Neural progenitor cell (in vitro differentiated cells): ENCODE results near the gene SLX9. TPM values are rescaled to one million over a fixed set of nuclear protein-coding genes. Genes with fewer than 3 reads are reported as not detected.
A peak's percentile ranks its signal among the peaks of the same experiment; 100 is the strongest.

Experiments used
- DNase-seq: peaks from one replicate; pipeline ENCODE4 v3.0.0-alpha.2; 2016; ENCODE audit warnings: low spot score
- H2AFZ ChIP-seq: fragments of 200-600 bp; sonication (generic); replicated peaks from 2 replicates; pipeline ENCODE4 v1.6.1; 2016; ENCODE audit warnings: antibody characterized with exemption
- H3F3A ChIP-seq: fragments of 200-600 bp; sonication (generic); 2 replicates; pipeline ENCODE4 v1.6.1; 2016; ENCODE audit warnings: antibody characterized with exemption, low read depth
- H3K27ac ChIP-seq: fragments of 200-600 bp; sonication (generic); 2 replicates; pipeline ENCODE4 v1.5.1; 2016; ENCODE audit warnings: mild to moderate bottlenecking
- H3K27me3 ChIP-seq: fragments of 200-600 bp; sonication (generic); 2 replicates; pipeline ENCODE4 v1.6.1; 2016; ENCODE audit warnings: mild to moderate bottlenecking, moderate library complexity
- H3K36me3 ChIP-seq: fragments of 200-600 bp; sonication (generic); 2 replicates; pipeline ENCODE4 v1.5.1; 2016
- H3K4me1 ChIP-seq: fragments of 200-600 bp; sonication (generic); 2 replicates; pipeline ENCODE4 v1.6.1; 2016; ENCODE audit warnings: mixed run types
- H3K4me2 ChIP-seq: fragments of 200-600 bp; sonication (generic); 2 replicates; pipeline ENCODE4 v1.6.1; 2016
- H3K4me3 ChIP-seq: fragments of 200-600 bp; sonication (generic); 2 replicates; pipeline ENCODE4 v1.5.1; 2016
- H3K79me2 ChIP-seq: fragments of 200-600 bp; sonication (generic); 2 replicates; pipeline ENCODE4 v1.6.1; 2016; ENCODE audit warnings: low read depth
- H3K9ac ChIP-seq: fragments of 200-600 bp; sonication (generic); 2 replicates; pipeline ENCODE4 v1.6.1; 2016
- H3K9me3 ChIP-seq: fragments of 200-600 bp; sonication (generic); 2 replicates; pipeline ENCODE4 v1.5.1; 2016; ENCODE audit warnings: low read depth
- H4K20me1 ChIP-seq: fragments of 200-600 bp; sonication (generic); 2 replicates; pipeline ENCODE4 v1.6.1; 2016; ENCODE audit warnings: low read depth
- H3K27ac Mint-ChIP-seq: 3 replicates; pipeline ENCODE4 v1.8.0; 2021; ENCODE audit warnings: mixed read lengths
- H3K27me3 Mint-ChIP-seq: 2 replicates; pipeline ENCODE4 v1.8.0; 2022; ENCODE audit warnings: low read depth, mild to moderate bottlenecking, inconsistent platforms, moderate library complexity, mixed read lengths; ENCODE audit not compliant: insufficient read depth
- H3K36me3 Mint-ChIP-seq: 3 replicates; pipeline ENCODE4 v1.8.0; 2021; ENCODE audit warnings: mixed read lengths
- H3K4me1 Mint-ChIP-seq: 3 replicates; pipeline ENCODE4 v1.8.0; 2021; ENCODE audit warnings: mixed read lengths
- H3K4me3 Mint-ChIP-seq: 3 replicates; pipeline ENCODE4 v1.8.0; 2021; ENCODE audit warnings: mild to moderate bottlenecking, moderate library complexity, mixed read lengths
- H3K9me3 Mint-ChIP-seq: 3 replicates; pipeline ENCODE4 v1.8.0; 2020; ENCODE audit warnings: mixed read lengths
- CTCF ChIP-seq: fragments of 200-600 bp; sonication (generic); IDR thresholded peaks from 2 replicates; pipeline ENCODE4 v1.5.1; 2017; ENCODE audit warnings: antibody characterized with exemption, mild to moderate bottlenecking
- EZH2 ChIP-seq: fragments of 200-600 bp; sonication (generic); IDR thresholded peaks from 2 replicates; pipeline ENCODE4 v1.6.1; 2017; ENCODE audit warnings: antibody characterized with exemption, mild to moderate bottlenecking, moderate library complexity
- EZH2phosphoT487 ChIP-seq: fragments of 200-600 bp; sonication (generic); IDR thresholded peaks from 2 replicates; pipeline ENCODE4 v1.6.1; 2017; ENCODE audit warnings: antibody characterized with exemption
- total RNA-seq: library from RNA; depleted of rRNA; stranded (reverse); fragments of >200 nt; gene quantifications from 2 replicates; pipeline ENCODE4 v1.2.3, GENCODE V29; 2015; ENCODE audit warnings: low replicate concordance

The SLX9 gene
- total RNA-seq, 1 donor from 2014 or later: 4.7 TPM

- Mint-ChIP-seq H3K4me3 (peak overlapping the region; percentile 75), H3K36me3 (peaks cover 2% of the 10 kb centered on the region), H3K4me1 (peaks cover 35% of the 10 kb centered on the region), H3K27me3 (peaks cover 39% of the 10 kb centered on the region), H3K27ac (no peak overlapping the region), H3K9me3 (no peaks in the 10 kb centered on the region)
- no peak overlapping the region for H3K9ac ChIP-seq
- H3K36me3 ChIP-seq: no peaks in the 10 kb centered on the region
- H3K4me3 ChIP-seq: peak overlapping the region; percentile 47
- peaks cover 21% of the 10 kb centered on the region for H3K4me1 ChIP-seq
- no peak for DNase-seq
- TF ChIP-seq EZH2: no peak
- TF ChIP-seq CTCF: no peak
- H3F3A ChIP-seq: no peaks in the 10 kb centered on the region
- H3K27me3 ChIP-seq: peaks cover 87% of the 10 kb centered on the region
- H3K4me2 ChIP-seq: peak overlapping the region; percentile 90
- no peak overlapping the region for H2AFZ ChIP-seq
- H4K20me1 ChIP-seq: peaks cover 11% of the 10 kb centered on the region
- H3K9me3 ChIP-seq: no peaks in the 10 kb centered on the region
- no peaks in the 10 kb centered on the region for H3K79me2 ChIP-seq
- H3K27ac ChIP-seq: no peak overlapping the region
Observed at GRCh38 chr21:44931137-44931500, 8.7 kb upstream of the SLX9 start.

DNA sequence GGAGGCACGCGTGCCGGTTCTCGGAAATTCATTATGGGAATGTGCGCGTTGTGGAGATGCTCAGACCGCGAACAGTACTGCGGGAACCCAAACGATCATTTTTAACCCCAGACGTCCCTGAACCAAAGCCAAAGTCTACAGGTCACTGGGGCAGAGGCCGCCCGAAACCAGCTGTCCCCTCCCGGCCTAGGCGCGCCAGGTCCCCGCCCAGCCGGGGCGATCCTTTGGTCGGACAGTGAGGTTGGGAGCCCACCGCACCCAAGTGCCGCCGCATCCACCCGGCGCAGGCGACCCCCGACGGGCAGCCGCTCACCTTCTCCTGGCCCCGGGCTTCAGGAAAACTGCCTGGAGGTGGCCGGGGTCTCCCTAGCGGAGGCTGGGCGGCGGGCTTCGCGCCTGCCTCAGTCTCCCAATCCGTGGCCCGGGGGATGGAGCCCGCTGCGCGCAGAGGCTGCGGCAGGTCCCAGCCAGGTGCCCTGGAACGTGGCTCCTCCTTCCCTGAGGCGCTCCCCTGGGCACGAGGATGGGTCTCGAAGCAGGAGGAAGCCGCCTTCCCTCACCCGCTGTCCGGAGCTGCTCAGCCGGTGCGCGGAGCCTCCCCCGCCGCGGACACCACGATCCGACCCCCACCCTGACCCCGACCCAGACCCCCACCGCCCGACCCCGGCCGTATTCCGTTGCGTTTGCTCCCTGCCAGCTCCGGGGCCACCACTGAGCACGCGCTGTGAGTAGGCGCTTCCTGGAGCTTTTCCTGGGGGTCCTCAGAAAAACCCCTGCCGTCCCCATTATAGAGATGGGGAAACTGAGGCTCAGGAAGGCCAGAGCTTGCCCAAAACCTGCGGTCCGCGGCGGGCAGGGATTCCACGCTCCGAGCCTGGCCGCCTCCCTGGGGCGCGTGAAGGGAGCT is 8.1 kb upstream of the SLX9 start:
- no peak for DNase-seq
- Histone ChIP-seq H3K4me1 (peaks cover 21% of the 10 kb centered on the region), H3K27me3 (peaks cover 81% of the 10 kb centered on the region), H4K20me1 (peaks cover 11% of the 10 kb centered on the region), H2AFZ (no peak overlapping the region), H3K79me2 (no peaks in the 10 kb centered on the region), H3K4me2 (peak overlapping the region; percentile 90), H3K9me3 (no peaks in the 10 kb centered on the region), H3K36me3 (no peaks in the 10 kb centered on the region), H3K9ac (no peak overlapping the region), H3K27ac (no peak overlapping the region), H3K4me3 (peak overlapping the region; percentile 47), H3F3A (no peaks in the 10 kb centered on the region)
- no peaks in the 10 kb centered on the region for H3K9me3 Mint-ChIP-seq
- H3K4me1 Mint-ChIP-seq: peaks cover 31% of the 10 kb centered on the region
- H3K27me3 Mint-ChIP-seq: peaks cover 39% of the 10 kb centered on the region
- H3K36me3 Mint-ChIP-seq: peaks cover 2% of the 10 kb centered on the region
- H3K27ac Mint-ChIP-seq: no peak overlapping the region
- peak; percentile 98 for TF ChIP-seq EZH2phosphoT487
- peak; percentile 99 for TF ChIP-seq EZH2
- no peak for TF ChIP-seq CTCF
- H3K4me3 Mint-ChIP-seq: peak overlapping the region; percentile 75

- peaks cover 14% of the 10 kb centered on the region for H3K4me1 ChIP-seq
- Mint-ChIP-seq H3K9me3 (no peaks in the 10 kb centered on the region), H3K36me3 (peaks cover 2% of the 10 kb centered on the region), H3K4me3 (no peak overlapping the region), H3K4me1 (peaks cover 24% of the 10 kb centered on the region), H3K27ac (no peak overlapping the region), H3K27me3 (peaks cover 42% of the 10 kb centered on the region)
- no peak overlapping the region for H3K9ac ChIP-seq
- no peaks in the 10 kb centered on the region for H3K9me3 ChIP-seq
- peak; percentile 57 for TF ChIP-seq CTCF
- TF ChIP-seq EZH2: peak; percentile 14
- TF ChIP-seq EZH2phosphoT487: peak; percentile 60
- H3K79me2 ChIP-seq: no peaks in the 10 kb centered on the region
- no peaks in the 10 kb centered on the region for H3F3A ChIP-seq
- H3K27ac ChIP-seq: no peak overlapping the region
- DNase-seq: peak; percentile 66
- peak overlapping the region; percentile 47 for H3K4me3 ChIP-seq
- peaks cover 72% of the 10 kb centered on the region for H3K27me3 ChIP-seq
- H3K4me2 ChIP-seq: peak overlapping the region; percentile 90
- H4K20me1 ChIP-seq: peaks cover 11% of the 10 kb centered on the region
- H2AFZ ChIP-seq: no peak overlapping the region
- H3K36me3 ChIP-seq: no peaks in the 10 kb centered on the region
Observed at GRCh38 chr21:44932408-44933181, 7.2 kb upstream of the SLX9 start.
